GM19455 (cell line): Measurements from ENCODE around the gene AEBP1.

Source experiments
- ATAC-seq: cut with Tn5 transposase; IDR thresholded peaks from one replicate; pipeline ENCODE4 v1.9.1; 2021; ENCODE audit not compliant: unreplicated experiment

AEBP1 gene

GRCh38 chr7:44066494-44067063 is 37.6 kb upstream of the AEBP1 start:
- no peak for ATAC-seq

DNA sequence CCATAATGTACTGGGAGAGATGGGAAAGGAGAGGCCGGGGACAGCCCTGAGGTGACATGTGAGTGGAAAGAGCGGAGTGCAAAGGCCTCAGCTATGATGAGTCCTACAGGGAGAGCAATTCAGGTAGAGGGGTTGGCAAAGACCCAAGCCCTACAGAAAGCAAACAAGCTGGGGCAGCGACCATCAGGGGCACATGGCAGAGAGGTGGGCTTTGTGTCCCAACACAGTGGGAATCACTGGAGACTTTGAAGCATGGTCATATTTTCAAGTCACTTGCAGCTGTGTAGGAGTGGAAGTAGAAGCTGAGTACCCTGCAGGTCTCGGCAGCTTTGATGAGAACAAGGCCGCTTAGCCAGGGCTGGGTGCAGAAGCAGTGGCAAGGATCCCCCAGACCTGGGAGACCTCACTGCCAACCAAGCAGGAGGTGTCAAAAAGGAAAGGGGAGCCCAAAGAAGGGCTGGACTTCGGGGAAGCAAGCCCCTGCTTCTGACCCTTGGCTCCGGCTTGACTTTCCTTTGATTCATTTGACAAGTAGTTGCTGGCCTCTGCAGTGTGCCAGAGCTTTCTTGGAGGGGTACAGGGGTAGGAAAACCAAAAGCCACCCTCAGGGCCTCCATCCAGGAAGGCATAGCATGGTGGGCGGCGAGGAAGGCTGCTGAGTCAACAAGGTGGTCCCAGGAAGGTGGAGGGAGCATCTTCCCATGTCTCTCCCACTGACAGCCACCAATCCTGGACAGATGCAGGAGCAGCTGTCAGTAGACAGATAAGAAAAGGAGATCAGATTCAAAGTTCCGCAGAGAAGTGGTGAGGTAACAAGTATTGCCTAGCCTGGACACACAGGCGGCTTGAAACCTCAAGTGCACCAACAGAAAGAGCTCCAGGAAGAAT is 36.8 kb upstream of the AEBP1 start:
- ATAC-seq = no peak

- no peak for ATAC-seq
These were observed 36.1 kb upstream of the AEBP1 start for GRCh38 chr7:44068054-44068453.

DNA sequence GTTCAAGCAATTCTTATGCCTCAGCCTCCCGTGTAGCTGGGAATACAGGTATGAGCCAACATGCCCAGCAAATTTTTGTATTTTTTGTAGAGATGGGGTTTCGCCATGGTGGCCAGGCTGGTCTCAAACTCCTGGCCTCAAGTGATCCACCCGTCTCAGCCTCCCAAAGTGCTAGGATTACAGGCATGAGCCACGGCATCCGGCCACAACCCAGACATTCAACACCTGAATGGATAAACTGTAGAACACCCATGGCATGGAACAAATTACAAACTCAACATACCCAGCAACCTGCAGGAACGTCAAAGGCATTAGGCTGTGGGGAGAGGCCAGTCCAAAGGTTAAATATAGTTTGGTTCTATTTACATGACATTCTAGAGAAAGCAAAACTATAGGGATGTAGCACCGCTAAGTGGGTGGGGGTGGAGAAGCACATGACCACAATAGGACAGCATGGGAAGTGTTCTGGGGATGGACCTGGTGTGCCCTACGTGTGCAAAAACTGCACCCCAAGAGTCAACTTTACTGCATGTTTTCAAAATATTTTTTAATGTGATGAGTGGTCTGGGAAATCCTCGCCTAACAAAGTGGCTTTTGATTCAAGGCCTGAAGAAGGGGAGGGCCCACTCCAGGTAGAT is 32.3 kb upstream of the AEBP1 start:
- ATAC-seq = no peak

GRCh38 chr7:44072364-44073231 is 31.5 kb upstream of the AEBP1 start:
- no peak for ATAC-seq

DNA sequence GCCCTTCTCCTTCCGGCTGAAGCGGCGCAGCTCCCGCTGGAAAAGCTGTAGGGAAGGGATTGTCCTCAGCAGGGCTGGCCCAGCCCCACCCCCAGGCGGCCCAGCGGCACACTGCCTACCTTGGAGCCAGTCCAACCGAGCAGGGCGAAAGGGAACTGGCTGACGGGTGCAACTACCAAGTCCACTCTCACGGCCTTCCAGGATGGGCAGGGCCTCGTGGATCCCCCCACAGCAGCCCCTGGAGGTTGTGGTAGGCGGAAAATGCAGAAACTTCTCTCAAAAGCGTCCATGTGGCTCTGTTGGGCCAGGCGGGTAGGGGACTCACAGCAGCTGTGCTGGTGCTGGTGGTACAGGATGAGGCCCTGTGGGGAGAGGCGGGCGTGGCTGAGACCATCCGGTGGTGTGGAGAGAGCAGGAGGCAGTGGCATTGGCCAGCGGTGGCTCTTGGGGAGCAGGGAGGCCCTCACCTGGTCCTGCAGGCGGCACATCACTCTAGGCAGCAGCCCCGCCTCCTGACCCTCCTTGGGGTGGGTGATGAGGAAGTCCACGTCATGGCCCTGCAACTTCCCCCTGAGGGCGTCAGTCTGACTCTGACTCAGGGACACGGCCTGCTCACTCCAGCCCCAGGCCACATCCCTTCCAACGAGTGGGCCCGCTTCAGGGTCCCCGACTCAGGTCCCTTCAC is 30.3 kb upstream of the AEBP1 start:
- no peak for ATAC-seq

- no peak for ATAC-seq
These were observed 29.8 kb upstream of the AEBP1 start for GRCh38 chr7:44074349-44074695.

GRCh38 chr7:44075296-44076075 is 28.7 kb upstream of the AEBP1 start:
- no peak for ATAC-seq

DNA sequence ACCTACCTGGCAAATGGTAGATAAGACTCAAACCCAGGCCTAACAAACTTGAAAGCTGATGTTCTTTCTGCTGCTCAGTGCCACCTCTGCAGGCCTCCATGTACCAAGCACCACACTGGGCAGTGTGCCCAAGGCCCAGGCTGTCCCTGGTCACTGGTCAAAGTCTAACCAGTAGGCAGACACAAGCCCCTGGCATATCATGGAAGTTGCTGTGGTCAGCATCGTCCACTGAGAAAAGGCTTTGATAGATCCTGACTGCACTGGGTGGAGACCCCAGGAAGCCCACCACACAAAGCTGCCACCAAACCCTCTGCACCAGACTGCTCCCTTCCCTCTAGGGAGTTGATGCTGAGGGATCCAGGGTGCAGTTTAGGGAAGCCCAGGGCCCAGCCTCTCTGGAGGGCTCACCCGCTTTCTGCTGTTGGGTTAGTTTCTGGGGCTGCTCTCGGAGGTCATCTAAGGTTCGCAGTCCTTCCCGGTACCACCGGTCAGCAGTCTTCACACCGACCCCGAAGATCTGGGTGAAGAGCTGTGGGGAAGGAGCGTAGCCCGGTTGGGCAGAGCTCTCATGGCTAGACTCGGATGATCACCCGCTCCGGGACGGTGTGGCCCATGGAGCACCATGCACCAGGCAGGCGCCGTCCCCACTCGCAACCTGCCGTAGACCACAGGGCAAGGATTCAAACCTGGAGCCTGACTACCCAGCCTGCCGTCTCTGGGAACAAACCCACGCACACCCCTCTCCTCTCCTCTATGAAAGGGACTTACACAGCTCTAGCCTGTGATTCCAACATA is 27.8 kb upstream of the AEBP1 start:
- ATAC-seq = no peak

- no peak for ATAC-seq
These were observed 27.1 kb upstream of the AEBP1 start for GRCh38 chr7:44077061-44077460.

DNA sequence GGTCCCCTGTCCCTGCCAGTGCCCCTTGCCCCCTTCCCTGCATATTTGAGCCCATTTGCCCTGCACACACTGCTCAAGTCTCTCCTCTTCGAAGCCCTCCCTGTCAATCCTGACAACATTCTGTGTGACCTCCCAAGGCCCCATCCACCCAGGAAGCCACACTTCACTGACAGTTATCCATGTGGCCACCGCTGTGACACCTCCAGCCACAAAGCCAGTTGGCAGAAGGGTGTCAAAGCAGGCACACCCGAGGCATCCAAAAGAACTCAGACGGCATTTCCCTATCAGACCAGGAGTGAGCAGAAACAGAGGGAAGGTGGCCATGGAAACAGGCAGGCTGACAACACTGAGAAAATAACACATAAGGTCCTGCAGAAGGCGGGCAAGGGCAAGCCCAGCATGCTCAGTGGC is 26.5 kb upstream of the AEBP1 start:
- ATAC-seq = no peak

- no peak for ATAC-seq
These were observed 25.6 kb upstream of the AEBP1 start for GRCh38 chr7:44078521-44078920.

GRCh38 chr7:44079331-44080021 is 24.7 kb upstream of the AEBP1 start:
- ATAC-seq = no peak

DNA sequence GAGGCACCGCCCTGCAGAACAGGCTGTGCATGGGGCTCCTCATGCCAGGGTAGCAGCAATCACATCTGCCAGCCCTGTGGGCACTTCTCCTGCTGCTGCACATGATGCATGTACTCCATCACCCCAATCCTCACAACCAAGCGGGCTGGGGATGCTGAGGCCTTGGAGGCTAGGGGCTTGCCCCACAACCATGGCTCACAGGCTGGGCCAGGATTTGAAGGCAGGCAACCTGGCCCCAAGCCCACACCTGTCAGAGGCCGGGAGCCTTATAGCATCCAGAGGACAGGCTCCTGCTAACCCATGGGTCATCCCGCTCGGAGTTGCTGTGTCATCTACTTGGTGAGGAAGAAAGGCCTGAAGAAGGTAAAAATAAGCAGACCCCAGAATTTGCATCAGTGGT is 24.0 kb upstream of the AEBP1 start:
- no peak for ATAC-seq

DNA sequence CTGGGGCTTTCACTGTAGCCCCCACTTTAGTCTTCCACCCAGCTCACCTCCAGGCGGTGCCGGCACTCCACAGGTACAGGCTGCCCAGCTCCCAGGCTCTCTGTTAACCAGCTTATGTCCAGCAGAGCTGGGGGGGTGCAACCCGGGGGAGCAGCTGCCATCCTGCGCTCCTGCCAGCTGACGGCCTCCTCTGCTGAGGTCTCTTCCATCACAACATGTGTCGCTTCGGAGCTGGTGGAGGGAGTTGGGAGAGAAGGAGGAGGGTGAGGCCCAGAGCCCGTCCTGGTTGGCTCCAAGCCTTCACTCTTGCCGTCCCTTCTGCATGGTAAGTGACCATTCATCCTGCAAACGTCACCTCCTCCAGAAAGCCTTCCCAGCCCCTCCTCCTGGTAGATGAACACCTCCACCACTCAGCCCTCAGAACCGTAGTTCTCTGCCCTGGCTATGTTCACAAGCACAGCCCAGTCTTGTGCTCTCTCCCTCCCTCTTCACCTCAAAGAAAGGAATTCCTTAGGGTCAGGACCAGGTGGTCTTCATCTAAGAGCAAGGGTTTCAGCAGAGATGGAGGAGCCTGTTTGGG is 23.4 kb upstream of the AEBP1 start:
- no peak for ATAC-seq

DNA sequence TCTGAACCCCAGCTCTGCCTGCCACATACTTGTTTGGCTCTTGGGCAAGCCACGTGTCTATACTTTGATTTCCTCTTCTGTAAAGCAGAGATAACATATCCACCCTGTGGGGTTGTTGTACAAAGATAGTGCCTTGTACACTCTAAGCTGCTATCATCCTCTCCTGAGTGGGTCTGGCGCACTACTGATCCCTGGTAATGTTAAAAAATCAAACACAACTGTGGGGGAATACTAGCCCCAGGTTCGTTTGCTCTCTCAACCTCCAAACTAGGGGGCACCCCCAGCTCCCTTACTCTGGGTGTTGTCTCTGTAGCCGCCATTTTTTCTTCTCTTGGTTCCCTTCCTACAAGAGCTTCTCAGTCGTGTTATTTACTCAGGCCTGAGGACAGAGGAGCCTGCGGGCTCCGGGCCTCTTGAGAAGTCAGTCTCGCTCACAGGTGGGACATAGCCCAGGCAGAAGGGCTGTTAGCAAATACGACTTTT is 22.8 kb upstream of the AEBP1 start:
- ATAC-seq = no peak

DNA sequence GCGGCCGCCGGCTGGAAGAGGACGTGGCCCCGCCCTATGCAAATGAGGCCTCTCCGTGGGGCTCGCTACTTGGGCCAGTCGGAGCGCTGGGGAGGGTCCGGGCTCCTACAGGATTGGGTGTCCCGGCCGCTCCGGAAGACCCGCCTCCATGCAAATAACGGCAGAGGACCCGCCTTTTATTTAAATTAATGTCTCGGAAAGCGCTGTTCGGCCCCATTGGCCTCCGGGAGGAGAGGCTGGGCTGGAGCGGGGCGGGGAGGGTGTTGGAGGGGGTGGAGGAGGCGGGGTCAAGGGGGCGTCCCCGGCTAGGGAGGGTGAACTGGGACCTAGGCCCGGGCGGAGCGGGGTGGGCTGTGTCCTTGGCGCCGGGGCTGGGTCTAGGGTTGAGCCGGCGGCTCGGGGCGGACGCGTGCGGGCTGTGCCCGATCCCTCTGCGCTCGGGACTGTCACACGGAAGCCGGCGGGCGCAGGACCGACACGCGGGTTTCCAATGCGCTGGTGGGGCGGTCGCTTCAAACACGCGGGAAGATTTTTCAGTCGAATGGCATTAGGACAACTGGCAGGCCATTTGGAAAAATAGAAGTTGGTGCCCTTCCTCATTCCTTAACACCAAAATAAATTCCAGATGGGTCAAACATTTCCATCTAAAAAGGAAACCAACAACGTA is 21.5 kb upstream of the AEBP1 start:
- ATAC-seq = peak; percentile 92

- ATAC-seq = no peak
These were observed 20.3 kb upstream of the AEBP1 start for GRCh38 chr7:44083796-44084195.
